ENCODE results near the gene SLC27A3. TPM values are rescaled to one million over a fixed set of nuclear protein-coding genes. Genes with fewer than 3 reads are reported as not detected.

SLC27A3 gene
- total RNA-seq, 1 donor, result 13.8 TPM

- Histone ChIP-seq H3K4me2 (ENCODE audit: insufficient read depth, low read length) (no peak overlapping the region), H3K27me3 (ENCODE audit: insufficient read depth, low read length) (no peaks in the 10 kb centered on the region), H3K4me3 (ENCODE audit: insufficient read depth, low read length) (no peak overlapping the region), H2AFZ (ENCODE audit: low read length) (no peak overlapping the region), H3K27ac (ENCODE audit: low read depth, low read length) (no peak overlapping the region), H3K36me3 (ENCODE audit: insufficient read depth, low read length) (no peaks in the 10 kb centered on the region), H3K4me1 (ENCODE audit: insufficient read depth, low read length) (peaks cover 9% of the 10 kb centered on the region), H4K20me1 (ENCODE audit: insufficient read depth, low read length) (peaks cover 4% of the 10 kb centered on the region), H3K9me3 (ENCODE audit: low read depth, low read length) (no peaks in the 10 kb centered on the region), H3K79me2 (ENCODE audit: insufficient read depth, low read length) (no peaks in the 10 kb centered on the region)
- no peak for DNase-seq (ENCODE audit: insufficient read length, low spot score, missing footprints)
- no peak for TF ChIP-seq CTCF (IDR thresholded peaks at IDR 0.05; ENCODE audit: extremely low read depth, low read depth, low read length)
These were observed 21.0 kb downstream of the SLC27A3 start for GRCh38 chr1:153795934-153796785.

GRCh38 chr1:153796786-153797659 is 21.8 kb downstream of the SLC27A3 start:
- no peaks in the 10 kb centered on the region for H3K36me3 ChIP-seq (ENCODE audit: insufficient read depth, low read length)
- H3K4me3 ChIP-seq (ENCODE audit: insufficient read depth, low read length), result no peak overlapping the region
- H3K4me1 ChIP-seq (ENCODE audit: insufficient read depth, low read length), result peaks cover under 1% of the 10 kb centered on the region
- peaks cover 4% of the 10 kb centered on the region for H4K20me1 ChIP-seq (ENCODE audit: insufficient read depth, low read length)
- no peaks in the 10 kb centered on the region for H3K79me2 ChIP-seq (ENCODE audit: insufficient read depth, low read length)
- H3K27ac ChIP-seq (ENCODE audit: low read depth, low read length), result no peak overlapping the region
- H3K27me3 ChIP-seq (ENCODE audit: insufficient read depth, low read length), result no peaks in the 10 kb centered on the region
- peak; percentile 96 for DNase-seq (ENCODE audit: insufficient read length, low spot score, missing footprints)
- H2AFZ ChIP-seq (ENCODE audit: low read length), result no peak overlapping the region
- H3K9me3 ChIP-seq (ENCODE audit: low read depth, low read length), result no peaks in the 10 kb centered on the region
- TF ChIP-seq CTCF (IDR thresholded peaks at IDR 0.05; ENCODE audit: extremely low read depth, low read depth, low read length), result peak; percentile 80
- no peak overlapping the region for H3K4me2 ChIP-seq (ENCODE audit: insufficient read depth, low read length)

GRCh38 chr1:153798468-153798780 is 23.2 kb downstream of the SLC27A3 start:
- no peak overlapping the region for H3K27ac ChIP-seq (ENCODE audit: low read depth, low read length)
- no peaks in the 10 kb centered on the region for H3K9me3 ChIP-seq (ENCODE audit: low read depth, low read length)
- no peaks in the 10 kb centered on the region for H3K79me2 ChIP-seq (ENCODE audit: insufficient read depth, low read length)
- no peak for TF ChIP-seq CTCF (IDR thresholded peaks at IDR 0.05; ENCODE audit: extremely low read depth, low read depth, low read length)
- no peak overlapping the region for H2AFZ ChIP-seq (ENCODE audit: low read length)
- no peak for DNase-seq (ENCODE audit: insufficient read length, low spot score, missing footprints)
- H4K20me1 ChIP-seq (ENCODE audit: insufficient read depth, low read length), result peaks cover 4% of the 10 kb centered on the region
- no peak overlapping the region for H3K4me2 ChIP-seq (ENCODE audit: insufficient read depth, low read length)
- H3K4me3 ChIP-seq (ENCODE audit: insufficient read depth, low read length), result no peak overlapping the region
- H3K27me3 ChIP-seq (ENCODE audit: insufficient read depth, low read length), result no peaks in the 10 kb centered on the region
- no peaks in the 10 kb centered on the region for H3K36me3 ChIP-seq (ENCODE audit: insufficient read depth, low read length)
- H3K4me1 ChIP-seq (ENCODE audit: insufficient read depth, low read length), result no peaks in the 10 kb centered on the region

- no peak overlapping the region for H3K4me3 ChIP-seq (ENCODE audit: insufficient read depth, low read length)
- no peaks in the 10 kb centered on the region for H3K79me2 ChIP-seq (ENCODE audit: insufficient read depth, low read length)
- peaks cover 4% of the 10 kb centered on the region for H4K20me1 ChIP-seq (ENCODE audit: insufficient read depth, low read length)
- H2AFZ ChIP-seq (ENCODE audit: low read length), result no peak overlapping the region
- H3K27me3 ChIP-seq (ENCODE audit: insufficient read depth, low read length), result no peaks in the 10 kb centered on the region
- no peaks in the 10 kb centered on the region for H3K36me3 ChIP-seq (ENCODE audit: insufficient read depth, low read length)
- no peak overlapping the region for H3K27ac ChIP-seq (ENCODE audit: low read depth, low read length)
- H3K4me2 ChIP-seq (ENCODE audit: insufficient read depth, low read length), result no peak overlapping the region
- TF ChIP-seq CTCF (IDR thresholded peaks at IDR 0.05; ENCODE audit: extremely low read depth, low read depth, low read length), result no peak
- DNase-seq (ENCODE audit: insufficient read length, low spot score, missing footprints), result no peak
- no peaks in the 10 kb centered on the region for H3K4me1 ChIP-seq (ENCODE audit: insufficient read depth, low read length)
- H3K9me3 ChIP-seq (ENCODE audit: low read depth, low read length), result no peaks in the 10 kb centered on the region
These were observed 23.8 kb downstream of the SLC27A3 start for GRCh38 chr1:153799016-153799415.

Measured in osteoblast (primary cell).